MM.1S (cell line): Measurements from ENCODE around the gene PRM2.

Experiments used
- DNase-seq: peaks from one replicate; pipeline ENCODE4 v3.0.0-alpha.2; 2015
- H2AFZ ChIP-seq: fragments of 300-600 bp; sonication (generic); 2 replicates; pipeline ENCODE4 v1.6.0; 2016; ENCODE audit warnings: antibody characterized with exemption, low read length
- H3F3A ChIP-seq: fragments of 300-600 bp; sonication (generic); 2 replicates; pipeline ENCODE4 v1.6.1; 2016; ENCODE audit warnings: mild to moderate bottlenecking, antibody characterized with exemption, low read length, moderate library complexity, mixed read lengths; ENCODE audit not compliant: insufficient read depth
- H3K27ac ChIP-seq: fragments of 300-600 bp; sonication (generic); 2 replicates; pipeline ENCODE4 v1.5.1; 2016; ENCODE audit warnings: mild to moderate bottlenecking, low read length
- H3K27me3 ChIP-seq: fragments of 300-600 bp; sonication (generic); replicated peaks from 2 replicates; pipeline ENCODE4 v1.6.0; 2016; ENCODE audit warnings: low read length; ENCODE audit not compliant: insufficient read depth
- H3K36me3 ChIP-seq: fragments of 300-600 bp; sonication (generic); replicated peaks from 2 replicates; pipeline ENCODE4 v1.6.1; 2016; ENCODE audit warnings: mild to moderate bottlenecking, low read length, mixed read lengths; ENCODE audit not compliant: insufficient read depth
- H3K4me1 ChIP-seq: fragments of 300-600 bp; sonication (generic); 2 replicates; pipeline ENCODE4 v1.6.1; 2016; ENCODE audit warnings: low read length, mixed read lengths
- H3K4me2 ChIP-seq: fragments of 300-600 bp; sonication (generic); 2 replicates; pipeline ENCODE4 v1.6.0; 2016; ENCODE audit warnings: low read depth, low read length
- H3K4me3 ChIP-seq: fragments of 300-600 bp; sonication (generic); 2 replicates; pipeline ENCODE4 v1.5.1; 2016; ENCODE audit warnings: low read length, mixed read lengths
- H3K79me2 ChIP-seq: fragments of 300-600 bp; sonication (generic); 2 replicates; pipeline ENCODE4 v1.6.1; 2016; ENCODE audit warnings: mixed run types, low read length, mixed read lengths
- H3K9ac ChIP-seq: fragments of 300-600 bp; sonication (generic); 2 replicates; pipeline ENCODE4 v1.6.1; 2016; ENCODE audit warnings: low read length, mixed read lengths
- H3K9me2 ChIP-seq: fragments of 300-600 bp; sonication (generic); replicated peaks from 2 replicates; pipeline ENCODE4 v1.6.1; 2016; ENCODE audit warnings: mild to moderate bottlenecking, low read length, mixed read lengths; ENCODE audit not compliant: insufficient read depth
- H3K9me3 ChIP-seq: fragments of 300-600 bp; sonication (generic); replicated peaks from 2 replicates; pipeline ENCODE4 v1.6.1; 2016; ENCODE audit warnings: mild to moderate bottlenecking, low read length, mixed read lengths; ENCODE audit not compliant: insufficient read depth
- H4K20me1 ChIP-seq: fragments of 300-600 bp; sonication (generic); 2 replicates; pipeline ENCODE4 v1.6.1; 2016; ENCODE audit warnings: mild to moderate bottlenecking, low read length, moderate library complexity, mixed read lengths; ENCODE audit not compliant: insufficient read depth
- EZH2 ChIP-seq: fragments of 300-600 bp; sonication (generic); optimal IDR thresholded peaks from 2 replicates; pipeline ENCODE3; 2017; ENCODE audit warnings: low read depth, mild to moderate bottlenecking, antibody characterized with exemption, low read length, mixed read lengths
- EZH2phosphoT487 ChIP-seq: fragments of 300-600 bp; sonication (generic); IDR thresholded peaks from 2 replicates; pipeline ENCODE4 v1.6.1; 2018; ENCODE audit warnings: antibody characterized with exemption, low read length
- TF ChIP-seq, protein P1 (sequence below): fragments of 300-600 bp; sonication (generic); IDR thresholded peaks from 2 replicates; pipeline ENCODE4 v1.5.1; 2016; ENCODE audit warnings: antibody characterized with exemption, low read length, mixed read lengths

The PRM2 gene

DNA sequence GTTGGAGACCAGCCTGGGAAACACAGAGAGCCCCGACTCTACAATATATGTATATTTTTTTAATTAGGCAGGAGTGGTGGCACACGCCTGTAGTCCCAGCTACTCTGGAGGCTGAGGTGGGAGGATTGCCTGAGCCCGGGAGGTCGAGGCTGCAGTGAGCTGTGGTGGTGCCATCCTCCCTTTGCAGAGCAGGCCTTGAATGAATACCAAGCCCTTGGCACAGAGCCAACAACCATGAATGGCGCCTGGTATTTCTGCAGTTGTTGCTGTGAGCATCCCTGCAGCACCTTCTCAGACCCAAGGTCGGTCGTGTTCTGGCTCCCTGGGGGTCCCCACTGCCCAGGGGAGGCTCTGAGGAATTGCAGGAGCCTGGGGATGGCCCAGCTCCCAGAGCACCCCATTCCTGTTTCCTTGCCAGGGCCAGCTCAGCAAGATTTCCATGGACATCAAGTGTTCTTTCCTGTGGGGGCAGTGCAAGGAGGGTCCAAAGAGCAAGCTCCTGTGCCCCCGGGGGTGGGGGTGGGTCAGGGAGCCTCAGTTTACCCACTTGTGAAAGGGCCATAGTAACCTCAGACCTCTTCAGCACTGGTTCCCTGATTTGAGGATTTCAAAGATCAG lies 43.4 kb upstream of the PRM2 start:
- Histone ChIP-seq H3K79me2 (no peaks in the 10 kb centered on the region), H3K9ac (no peak overlapping the region), H3K4me3 (no peak overlapping the region), H3K27ac (no peak overlapping the region), H3K9me2 (no peaks in the 10 kb centered on the region), H3K27me3 (no peaks in the 10 kb centered on the region), H3K36me3 (no peaks in the 10 kb centered on the region), H3K4me2 (no peak overlapping the region), H3K9me3 (no peaks in the 10 kb centered on the region), H3F3A (no peaks in the 10 kb centered on the region), H3K4me1 (no peaks in the 10 kb centered on the region), H4K20me1 (no peaks in the 10 kb centered on the region), H2AFZ (no peak overlapping the region)
- DNase-seq: no peak
- TF ChIP-seq EZH2: no peak
- TF ChIP-seq, protein P1, sequence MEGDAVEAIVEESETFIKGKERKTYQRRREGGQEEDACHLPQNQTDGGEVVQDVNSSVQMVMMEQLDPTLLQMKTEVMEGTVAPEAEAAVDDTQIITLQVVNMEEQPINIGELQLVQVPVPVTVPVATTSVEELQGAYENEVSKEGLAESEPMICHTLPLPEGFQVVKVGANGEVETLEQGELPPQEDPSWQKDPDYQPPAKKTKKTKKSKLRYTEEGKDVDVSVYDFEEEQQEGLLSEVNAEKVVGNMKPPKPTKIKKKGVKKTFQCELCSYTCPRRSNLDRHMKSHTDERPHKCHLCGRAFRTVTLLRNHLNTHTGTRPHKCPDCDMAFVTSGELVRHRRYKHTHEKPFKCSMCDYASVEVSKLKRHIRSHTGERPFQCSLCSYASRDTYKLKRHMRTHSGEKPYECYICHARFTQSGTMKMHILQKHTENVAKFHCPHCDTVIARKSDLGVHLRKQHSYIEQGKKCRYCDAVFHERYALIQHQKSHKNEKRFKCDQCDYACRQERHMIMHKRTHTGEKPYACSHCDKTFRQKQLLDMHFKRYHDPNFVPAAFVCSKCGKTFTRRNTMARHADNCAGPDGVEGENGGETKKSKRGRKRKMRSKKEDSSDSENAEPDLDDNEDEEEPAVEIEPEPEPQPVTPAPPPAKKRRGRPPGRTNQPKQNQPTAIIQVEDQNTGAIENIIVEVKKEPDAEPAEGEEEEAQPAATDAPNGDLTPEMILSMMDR: no peak
- TF ChIP-seq EZH2phosphoT487: no peak

DNA sequence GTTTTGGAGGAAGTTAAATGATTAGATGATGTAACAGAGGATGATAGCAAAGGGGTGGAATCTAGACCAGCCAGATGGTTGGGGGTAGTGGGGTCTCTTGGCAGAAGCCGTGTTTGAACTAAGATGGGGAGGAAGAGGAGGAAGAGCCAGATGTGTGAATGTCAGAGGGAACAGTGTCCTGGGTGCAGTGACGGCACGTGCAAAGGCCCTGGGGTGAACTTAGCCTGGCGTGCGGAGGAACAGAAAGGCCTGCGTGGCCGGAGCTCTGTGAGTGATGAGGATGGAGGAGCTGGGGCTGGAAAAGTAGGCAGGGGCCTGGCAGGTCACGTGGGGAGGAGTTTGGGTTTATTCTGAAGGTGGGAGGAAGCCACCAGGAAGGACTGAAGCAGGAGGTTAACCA lies 42.5 kb upstream of the PRM2 start:
- Histone ChIP-seq H2AFZ (no peak overlapping the region), H4K20me1 (no peaks in the 10 kb centered on the region), H3K27me3 (no peaks in the 10 kb centered on the region), H3K27ac (no peak overlapping the region), H3K4me1 (no peaks in the 10 kb centered on the region), H3K4me3 (no peak overlapping the region), H3F3A (no peaks in the 10 kb centered on the region), H3K4me2 (no peak overlapping the region), H3K9me2 (no peaks in the 10 kb centered on the region), H3K36me3 (no peaks in the 10 kb centered on the region), H3K79me2 (no peaks in the 10 kb centered on the region), H3K9me3 (no peaks in the 10 kb centered on the region), H3K9ac (no peak overlapping the region)
- no peak for DNase-seq
- TF ChIP-seq EZH2phosphoT487 (no peak), EZH2 (no peak)
- TF ChIP-seq, protein P1: no peak

DNA sequence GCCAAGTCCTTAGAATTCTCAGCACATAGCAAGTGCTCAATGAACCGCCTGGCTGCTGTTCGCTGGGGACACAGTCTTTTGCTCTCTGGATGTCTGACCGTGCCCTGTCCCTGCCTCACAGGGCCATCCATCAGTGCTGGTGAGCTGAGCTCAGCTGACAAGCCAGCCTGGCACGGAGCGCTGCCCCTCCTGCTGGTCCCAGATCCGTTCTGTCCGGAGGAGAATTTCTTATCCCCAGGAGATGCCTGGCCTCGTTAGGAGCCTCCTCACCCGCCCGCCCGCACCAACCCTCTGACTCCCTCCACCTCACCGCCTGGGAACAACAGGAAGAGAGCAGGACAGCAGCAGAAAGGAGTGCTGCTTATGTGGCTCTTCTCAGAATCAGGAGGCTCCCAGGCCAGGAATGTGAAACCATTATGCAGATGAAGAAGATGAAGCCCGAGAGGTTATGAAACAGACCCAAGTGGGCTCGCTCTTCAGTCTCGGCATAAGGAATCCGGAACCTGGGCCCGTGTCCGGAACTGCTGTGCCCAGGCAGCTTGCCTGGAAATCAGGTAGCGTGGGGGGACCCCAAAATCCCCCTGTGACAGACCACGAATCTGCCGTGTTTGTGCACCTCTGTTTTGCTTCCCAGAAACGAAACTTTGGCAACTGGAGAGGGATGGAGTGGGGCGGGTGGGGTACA lies 40.2 kb upstream of the PRM2 start:
- no peak overlapping the region for H3K27ac ChIP-seq
- no peak overlapping the region for H3K4me3 ChIP-seq
- no peak overlapping the region for H3K4me2 ChIP-seq
- H3K36me3 ChIP-seq: no peaks in the 10 kb centered on the region
- no peaks in the 10 kb centered on the region for H3K9me3 ChIP-seq
- no peak overlapping the region for H3K9ac ChIP-seq
- DNase-seq: no peak
- H3K27me3 ChIP-seq: no peaks in the 10 kb centered on the region
- no peak for TF ChIP-seq EZH2
- TF ChIP-seq, protein P1: no peak
- TF ChIP-seq EZH2phosphoT487: no peak
- H4K20me1 ChIP-seq: no peaks in the 10 kb centered on the region
- H3K79me2 ChIP-seq: no peaks in the 10 kb centered on the region
- H2AFZ ChIP-seq: no peak overlapping the region
- no peaks in the 10 kb centered on the region for H3K9me2 ChIP-seq
- H3F3A ChIP-seq: peaks cover 11% of the 10 kb centered on the region; the same call in 1 of the 2 replicates
- peaks cover 18% of the 10 kb centered on the region for H3K4me1 ChIP-seq
